Sigmoid colon (tissue), 4 donors: ENCODE measurements around the gene PRRT1.

Source experiments
- CTCF ChIP-seq, 4 experiments: fragments of 450-650 bp in 3 of 4; fragments of 200-600 bp in 1 of 4; IDR thresholded peaks; one replicate each; pipeline ENCODE4 v1.5.1; 2016 to 2019; ENCODE audit warnings: antibody characterized with exemption in 4 of 4, mild to moderate bottlenecking in 3 of 4, moderate library complexity in 2 of 4
- EP300 ChIP-seq, 4 donors: sonication (generic); formaldehyde crosslinking; IDR thresholded peaks; one replicate each; pipeline ENCODE4 v1.6.1; 2017; ENCODE audit warnings: antibody characterized with exemption in 4 of 4
- POLR2A ChIP-seq, 2 donors: fragments of 450-650 bp; IDR thresholded peaks; one replicate each; pipeline ENCODE4 v1.6.1; 2016; ENCODE audit warnings: antibody characterized with exemption in 2 of 2, mild to moderate bottlenecking in 2 of 2, moderate library complexity in 2 of 2
- POLR2AphosphoS5 ChIP-seq, 4 donors: sonication (generic); formaldehyde crosslinking; IDR thresholded peaks; one replicate each; pipeline ENCODE4 v1.6.1; 2017; ENCODE audit warnings: antibody characterized with exemption in 4 of 4

GRCh38 chr6:32168350-32168749, 16.6 kb upstream of the PRRT1 start:
- no peak for TF ChIP-seq POLR2A (IDR thresholded peaks at IDR 0.05)
- no peak for TF ChIP-seq POLR2AphosphoS5 (IDR thresholded peaks at IDR 0.05)
- no peak for TF ChIP-seq CTCF (IDR thresholded peaks at IDR 0.05)
- no peak for TF ChIP-seq EP300 (IDR thresholded peaks at IDR 0.05)
